SK-N-SH (cell line): Measurements from ENCODE around the gene RBM17. TPM values are rescaled to one million over a fixed set of nuclear protein-coding genes. Genes with fewer than 3 reads are reported as not detected.

Experiments used
- CTCF ChIA-PET: fragments of 300-600, 350-600 bp; formaldehyde crosslinking; extraction: SDS; loops from one replicate; lab custom pipeline; 2021; lab: Yijun Ruan, JAX
- POLR2A ChIA-PET: fragments of 350-600 bp; sonication (Branson Sonifier 250); formaldehyde crosslinking; extraction: SDS; loops from one replicate; lab custom pipeline; 2020; ENCODE audit warnings: antibody characterized with exemption, inconsistent platforms; lab: Yijun Ruan, JAX
- DNase-seq: peaks from one replicate; pipeline ENCODE4 v3.0.0; 2012
- H2AFZ ChIP-seq: fragments of 200-600 bp; sonication (generic); 2 replicates; pipeline ENCODE4 v1.8.1; 2016; ENCODE audit warnings: antibody characterized with exemption, mild to moderate bottlenecking, low read depth
- H3F3A ChIP-seq: fragments of 200-600 bp; sonication (generic); replicated peaks from 2 replicates; pipeline ENCODE3; 2016; ENCODE audit warnings: antibody characterized with exemption, mild to moderate bottlenecking; ENCODE audit not compliant: insufficient read depth
- H3K27ac ChIP-seq, 2 experiments: fragments of 200-500 bp in 1 of 2; fragments of 200-600 bp in 1 of 2; sonication (Bioruptor generic) in 1 of 2; sonication (generic), shearing (Covaris generic) in 1 of 2; 2 replicates each; pipeline versions ENCODE4 v1.5.1 to v1.6.1; 2014 to 2016; ENCODE audit warnings: low read depth in 2 of 2, inconsistent platforms in 1 of 2, low read length in 1 of 2, mild to moderate bottlenecking in 1 of 2, mixed read lengths in 1 of 2
- H3K27me3 ChIP-seq: fragments of 200-600 bp; sonication (generic), shearing (Covaris generic); 2 replicates; pipeline ENCODE4 v1.6.1; 2016; ENCODE audit warnings: mixed run types; ENCODE audit not compliant: insufficient read depth
- H3K36me3 ChIP-seq, 2 experiments: fragments of 200-500 bp in 1 of 2; fragments of 200-600 bp in 1 of 2; sonication (Bioruptor generic) in 1 of 2; sonication (generic) in 1 of 2; replicated peaks in 1 of 2; 2 replicates each; pipeline versions ENCODE3 to v1.5.1; 2014 to 2016; ENCODE audit warnings: low read length in 1 of 2, mild to moderate bottlenecking in 1 of 2; ENCODE audit not compliant: insufficient read depth in 2 of 2, control insufficient read depth in 1 of 2
- H3K4me1 ChIP-seq, 2 experiments: fragments of 200-500 bp in 1 of 2; fragments of 200-600 bp in 1 of 2; sonication (Bioruptor generic) in 1 of 2; sonication (generic), shearing (Covaris generic) in 1 of 2; 2 replicates each; pipeline versions ENCODE4 v1.5.1 to v1.6.1; 2014 to 2016; ENCODE audit warnings: low read depth in 1 of 2, low read length in 1 of 2, mixed run types in 1 of 2; ENCODE audit not compliant: insufficient read depth in 2 of 2, control insufficient read depth in 1 of 2
- H3K4me2 ChIP-seq: fragments of 200-600 bp; sonication (generic), shearing (Covaris generic); 2 replicates; pipeline ENCODE4 v1.6.1; 2017; ENCODE audit warnings: mixed run types
- H3K4me3 ChIP-seq, 2 experiments: fragments of 200-500 bp in 1 of 2; fragments of 200-600 bp in 1 of 2; sonication (Bioruptor generic) in 1 of 2; sonication (generic), shearing (Covaris generic) in 1 of 2; 2 replicates each; pipeline versions ENCODE4 v1.5.1 to v1.8.1; 2014 to 2016; ENCODE audit warnings: low read depth in 2 of 2, inconsistent platforms in 1 of 2, low read length in 1 of 2, mild to moderate bottlenecking in 1 of 2, mixed read lengths in 1 of 2, moderate library complexity in 1 of 2
- H3K79me2 ChIP-seq: fragments of 200-600 bp; sonication (generic); 2 replicates; pipeline ENCODE4 v1.8.1; 2017; ENCODE audit warnings: mild to moderate bottlenecking; ENCODE audit not compliant: insufficient read depth
- H3K9ac ChIP-seq: fragments of 200-600 bp; sonication (generic); 2 replicates; pipeline ENCODE4 v1.6.1; 2017; ENCODE audit warnings: mixed run types
- H3K9me2 ChIP-seq: fragments of 200-600 bp; sonication (generic); 2 replicates; pipeline ENCODE4 v1.6.1; 2017; ENCODE audit warnings: mixed run types
- H3K9me3 ChIP-seq: fragments of 200-600 bp; sonication (generic); 2 replicates; pipeline ENCODE4 v1.6.1; 2017; ENCODE audit warnings: mixed run types, mild to moderate bottlenecking, moderate library complexity
- H4K20me1 ChIP-seq: fragments of 200-600 bp; sonication (generic); 2 replicates; pipeline ENCODE4 v1.6.1; 2017; ENCODE audit warnings: mild to moderate bottlenecking, mixed run types; ENCODE audit not compliant: insufficient read depth
- CTCF ChIP-seq: fragments of 200-600 bp; sonication (generic); IDR thresholded peaks from 2 replicates; pipeline ENCODE4 v1.6.1; 2017; ENCODE audit warnings: antibody characterized with exemption, mild to moderate bottlenecking, moderate library complexity
- ELF1 ChIP-seq: IDR thresholded peaks from 2 replicates; pipeline ENCODE4 v1.4.0; 2012
- EP300 ChIP-seq, 2 experiments: IDR thresholded peaks; 2 replicates each; pipeline versions ENCODE4 v1.4.0 to v1.6.1; 2012; ENCODE audit warnings: borderline replicate concordance in 1 of 2, low read depth in 1 of 2, low read length in 1 of 2
- FOXJ3 ChIP-seq: sonication (generic); formaldehyde crosslinking; IDR thresholded peaks from 2 replicates; pipeline ENCODE4 v1.5.1; 2020; ENCODE audit warnings: mild to moderate bottlenecking, missing genetic modification reagents
- FOXM1 ChIP-seq: IDR thresholded peaks from 2 replicates; pipeline ENCODE4 v1.4.0; 2012; ENCODE audit warnings: low read depth, mild to moderate bottlenecking
- GATA2 ChIP-seq: sonication (generic); formaldehyde crosslinking; IDR thresholded peaks from 2 replicates; pipeline ENCODE4 v1.5.0; 2020; ENCODE audit warnings: mild to moderate bottlenecking, missing genetic modification reagents
- JUND ChIP-seq: IDR thresholded peaks from 2 replicates; pipeline ENCODE4 v1.4.0; 2012
- MEF2A ChIP-seq: IDR thresholded peaks from 2 replicates; pipeline ENCODE4 v1.4.0; 2012; ENCODE audit warnings: low read depth, borderline replicate concordance
- MXI1 ChIP-seq: IDR thresholded peaks from 2 replicates; pipeline ENCODE4 v1.6.1; 2012; ENCODE audit warnings: mild to moderate bottlenecking, low read depth, low read length, improper control_type of control experiment
- NFIC ChIP-seq: IDR thresholded peaks from 2 replicates; pipeline ENCODE4 v1.4.0; 2012; ENCODE audit warnings: borderline replicate concordance
- RAD21 ChIP-seq: IDR thresholded peaks from 2 replicates; pipeline ENCODE4 v1.6.1; 2012; ENCODE audit warnings: mild to moderate bottlenecking, low read length
- RCOR1 ChIP-seq: fragments of 150-350 bp; IDR thresholded peaks from 2 replicates; pipeline ENCODE4 v1.6.1; 2017; ENCODE audit warnings: antibody characterized with exemption, low read length
- RXRA ChIP-seq: IDR thresholded peaks from 2 replicates; pipeline ENCODE4 v1.4.0; 2012; ENCODE audit warnings: low read depth, mild to moderate bottlenecking, borderline replicate concordance
- SIN3A ChIP-seq: IDR thresholded peaks from 2 replicates; pipeline ENCODE4 v1.6.1; 2012; ENCODE audit warnings: low read depth, mild to moderate bottlenecking, low read length, moderate library complexity, borderline replicate concordance
- TCF12 ChIP-seq: IDR thresholded peaks from 2 replicates; pipeline ENCODE4 v1.4.0; 2012
- TEAD4 ChIP-seq: IDR thresholded peaks from 2 replicates; pipeline ENCODE4 v1.4.0; 2012; ENCODE audit warnings: mild to moderate bottlenecking, borderline replicate concordance; ENCODE audit not compliant: insufficient read depth
- WGBS: methylation state at CpG from one replicate; pipeline ENCODE4 v1.1.6; 2017; ENCODE audit warnings: low lambda C conversion rate; 5-methylcytosine and 5-hydroxymethylcytosine counted together
- polyA plus RNA-seq, 3 experiments: library from polyadenylated mRNA; depleted of rRNA; stranded (reverse); fragments of >200 nt; gene quantifications; 2 replicates each; pipeline ENCODE4 v1.2.3, GENCODE V29; 2012
- TF ChIP-seq, protein P1 (sequence below): IDR thresholded peaks from 2 replicates; pipeline ENCODE4 v1.6.1; 2012; ENCODE audit warnings: mild to moderate bottlenecking, low read depth, low read length, moderate library complexity
- TF ChIP-seq, protein P2 (sequence below): fragments of 150-350 bp; IDR thresholded peaks from 2 replicates; pipeline ENCODE4 v1.6.1; 2017; ENCODE audit warnings: antibody characterized with exemption, low read length, low read depth, borderline replicate concordance
- TF ChIP-seq, protein P3 (sequence below): IDR thresholded peaks from 2 replicates; pipeline ENCODE4 v1.4.0; 2012; ENCODE audit warnings: low read depth
- TF ChIP-seq, protein P4 (sequence below): IDR thresholded peaks from 2 replicates; pipeline ENCODE4; 2012

RBM17 gene
- polyA plus RNA-seq, 1 of the 3 experiments (the other 2 are of a cell fraction), result 32.6 TPM

DNA sequence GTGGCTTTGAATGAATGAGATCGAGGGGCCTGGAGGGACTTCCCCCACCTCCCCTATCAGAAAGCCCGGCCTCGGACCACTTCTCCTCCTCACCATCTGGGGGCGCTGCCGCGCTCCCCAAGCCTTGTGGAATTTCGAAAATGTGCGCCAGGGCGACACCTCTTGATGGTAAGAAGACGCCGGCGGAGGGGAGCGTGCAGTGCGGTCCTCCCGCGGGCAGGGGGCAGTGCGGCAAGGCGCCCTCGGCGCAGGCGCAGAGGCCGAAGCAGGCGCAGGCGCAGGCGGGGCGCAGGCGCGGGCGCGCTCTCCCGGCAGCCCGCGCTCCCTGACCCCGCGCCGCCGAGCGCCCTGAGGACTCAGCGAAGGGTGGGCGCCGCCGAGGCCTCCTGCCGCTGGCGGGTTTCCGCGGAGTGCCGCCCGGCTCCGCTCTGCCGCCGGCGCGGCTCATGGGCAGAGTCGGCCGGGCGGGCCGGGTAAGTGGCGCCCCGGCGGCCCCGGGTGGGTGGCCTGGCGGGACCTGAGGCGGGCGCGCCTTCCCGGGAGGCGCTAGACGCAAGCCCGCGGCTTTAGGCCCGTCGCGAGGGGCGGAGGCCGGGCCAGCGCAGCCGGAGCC is at the start of gene RBM17 (continued):
- TF ChIP-seq GATA2 (CRISPR knock-in tag) (no peak), TCF12 (peak; percentile 29; the same call in 1 of the 2 replicates), CTCF (peak; percentile 100)
- TF ChIP-seq, protein P1, sequence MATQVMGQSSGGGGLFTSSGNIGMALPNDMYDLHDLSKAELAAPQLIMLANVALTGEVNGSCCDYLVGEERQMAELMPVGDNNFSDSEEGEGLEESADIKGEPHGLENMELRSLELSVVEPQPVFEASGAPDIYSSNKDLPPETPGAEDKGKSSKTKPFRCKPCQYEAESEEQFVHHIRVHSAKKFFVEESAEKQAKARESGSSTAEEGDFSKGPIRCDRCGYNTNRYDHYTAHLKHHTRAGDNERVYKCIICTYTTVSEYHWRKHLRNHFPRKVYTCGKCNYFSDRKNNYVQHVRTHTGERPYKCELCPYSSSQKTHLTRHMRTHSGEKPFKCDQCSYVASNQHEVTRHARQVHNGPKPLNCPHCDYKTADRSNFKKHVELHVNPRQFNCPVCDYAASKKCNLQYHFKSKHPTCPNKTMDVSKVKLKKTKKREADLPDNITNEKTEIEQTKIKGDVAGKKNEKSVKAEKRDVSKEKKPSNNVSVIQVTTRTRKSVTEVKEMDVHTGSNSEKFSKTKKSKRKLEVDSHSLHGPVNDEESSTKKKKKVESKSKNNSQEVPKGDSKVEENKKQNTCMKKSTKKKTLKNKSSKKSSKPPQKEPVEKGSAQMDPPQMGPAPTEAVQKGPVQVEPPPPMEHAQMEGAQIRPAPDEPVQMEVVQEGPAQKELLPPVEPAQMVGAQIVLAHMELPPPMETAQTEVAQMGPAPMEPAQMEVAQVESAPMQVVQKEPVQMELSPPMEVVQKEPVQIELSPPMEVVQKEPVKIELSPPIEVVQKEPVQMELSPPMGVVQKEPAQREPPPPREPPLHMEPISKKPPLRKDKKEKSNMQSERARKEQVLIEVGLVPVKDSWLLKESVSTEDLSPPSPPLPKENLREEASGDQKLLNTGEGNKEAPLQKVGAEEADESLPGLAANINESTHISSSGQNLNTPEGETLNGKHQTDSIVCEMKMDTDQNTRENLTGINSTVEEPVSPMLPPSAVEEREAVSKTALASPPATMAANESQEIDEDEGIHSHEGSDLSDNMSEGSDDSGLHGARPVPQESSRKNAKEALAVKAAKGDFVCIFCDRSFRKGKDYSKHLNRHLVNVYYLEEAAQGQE, result no peak

GRCh38 chr10:6039711-6040110 is 49.1 kb upstream of the RBM17 start:
- Histone ChIP-seq H3K9me2 (no peaks in the 10 kb centered on the region; the same call in 1 of the 2 replicates), H3K9me3 (no peaks in the 10 kb centered on the region), H3K4me2 (no peak overlapping the region), H3K27me3 (peaks cover 43% of the 10 kb centered on the region; the same call in 1 of the 2 replicates), H3K79me2 (no peaks in the 10 kb centered on the region), H3K36me3 (no peaks in the 10 kb centered on the region), H3K27ac (no peak overlapping the region), H3K4me1 (no peaks in the 10 kb centered on the region), H4K20me1 (no peaks in the 10 kb centered on the region), H3F3A (no peaks in the 10 kb centered on the region), H3K9ac (no peak overlapping the region), H2AFZ (no peak overlapping the region), H3K4me3 (no peak overlapping the region)
- ChIA-PET POLR2A (no interaction called here), CTCF (no interaction called here)
- no peak for DNase-seq
- TF ChIP-seq RAD21 (no peak), ELF1 (no peak), MEF2A (no peak), TEAD4 (no peak), GATA2 (CRISPR knock-in tag) (no peak), FOXM1 (no peak), SIN3A (no peak), MXI1 (no peak), NFIC (no peak), RXRA (no peak), JUND (no peak), RCOR1 (no peak), FOXJ3 (CRISPR knock-in tag) (no peak), EP300 (IDR thresholded peaks at IDR 0.05; ENCODE audit: borderline replicate concordance in 1 of 2, low read depth in 1 of 2, low read length in 1 of 2) (no peak)
- TF ChIP-seq, protein P2, sequence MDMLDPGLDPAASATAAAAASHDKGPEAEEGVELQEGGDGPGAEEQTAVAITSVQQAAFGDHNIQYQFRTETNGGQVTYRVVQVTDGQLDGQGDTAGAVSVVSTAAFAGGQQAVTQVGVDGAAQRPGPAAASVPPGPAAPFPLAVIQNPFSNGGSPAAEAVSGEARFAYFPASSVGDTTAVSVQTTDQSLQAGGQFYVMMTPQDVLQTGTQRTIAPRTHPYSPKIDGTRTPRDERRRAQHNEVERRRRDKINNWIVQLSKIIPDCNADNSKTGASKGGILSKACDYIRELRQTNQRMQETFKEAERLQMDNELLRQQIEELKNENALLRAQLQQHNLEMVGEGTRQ, result no peak
- TF ChIP-seq, protein P3, sequence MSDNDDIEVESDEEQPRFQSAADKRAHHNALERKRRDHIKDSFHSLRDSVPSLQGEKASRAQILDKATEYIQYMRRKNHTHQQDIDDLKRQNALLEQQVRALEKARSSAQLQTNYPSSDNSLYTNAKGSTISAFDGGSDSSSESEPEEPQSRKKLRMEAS, result no peak
- TF ChIP-seq, protein P4, sequence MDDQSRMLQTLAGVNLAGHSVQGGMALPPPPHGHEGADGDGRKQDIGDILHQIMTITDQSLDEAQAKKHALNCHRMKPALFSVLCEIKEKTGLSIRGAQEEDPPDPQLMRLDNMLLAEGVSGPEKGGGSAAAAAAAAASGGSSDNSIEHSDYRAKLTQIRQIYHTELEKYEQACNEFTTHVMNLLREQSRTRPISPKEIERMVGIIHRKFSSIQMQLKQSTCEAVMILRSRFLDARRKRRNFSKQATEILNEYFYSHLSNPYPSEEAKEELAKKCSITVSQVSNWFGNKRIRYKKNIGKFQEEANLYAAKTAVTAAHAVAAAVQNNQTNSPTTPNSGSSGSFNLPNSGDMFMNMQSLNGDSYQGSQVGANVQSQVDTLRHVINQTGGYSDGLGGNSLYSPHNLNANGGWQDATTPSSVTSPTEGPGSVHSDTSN, result no peak
- 18% methylated on average over 4 of the region's 4 CpGs for WGBS
